ENCODE data around the gene FLT4. TPM values are rescaled to one million over a fixed set of nuclear protein-coding genes. Genes with fewer than 3 reads are reported as not detected.

The FLT4 gene
- polyA plus RNA-seq, 2 of the 4 experiments (the other 2 are of a cell fraction), result 2.0 to 2.6 TPM

GRCh38 chr5:180613814-180614188 lies 35.6 kb downstream of the FLT4 start:
- DNase-seq (ENCODE audit: low read depth in 1 of 2, low spot score in 1 of 2) (no peak), ATAC-seq (no peak), FAIRE-seq (no peak)
- H3K4me3 ChIP-seq, result no peak overlapping the region
- H3K4me2 ChIP-seq, result no peak overlapping the region
- POLR2A ChIA-PET, result interaction anchor here (0.6 kb wide), 1 partner anchor 96 kb away, joined by 4 read pairs; no protein-coding TSS in a partner anchor
- 58% methylated on average over 11 of the region's 11 CpGs for WGBS (ENCODE audit: missing lambda C conversion rate)
- H3K4me1 ChIP-seq, result no peaks in the 10 kb centered on the region
- no peak overlapping the region for H3K27ac ChIP-seq
- no peaks in the 10 kb centered on the region for H3K9me3 ChIP-seq
- CTCF ChIA-PET, result interaction anchor here (0.9 to 1.5 kb wide), 2 partner anchors 321 to 667 kb away, joined by 3 to 6 read pairs; no protein-coding TSS in a partner anchor
- TF ChIP-seq CHD2 (IDR thresholded peaks at IDR 0.05; ENCODE audit: low read length, partially characterized antibody), result no peak
- no peak for TF ChIP-seq POLR2A (IDR thresholded peaks at IDR 0.05; ENCODE audit: low read length)
- TF ChIP-seq RAD21 (conservative IDR thresholded peaks at IDR 0.05 in 1 of 2, IDR thresholded peaks at IDR 0.05 in 1 of 2), result no peak
- no peak for TF ChIP-seq GATA3 (IDR thresholded peaks at IDR 0.05; ENCODE audit: borderline replicate concordance)
- TF ChIP-seq FOSB (CRISPR knock-in tag; IDR thresholded peaks at IDR 0.05), result no peak
- no peak for TF ChIP-seq HEYL (CRISPR knock-in tag; IDR thresholded peaks at IDR 0.05)
- TF ChIP-seq NR3C1 (IDR thresholded peaks at IDR 0.05), result no peak
- TF ChIP-seq MAFK (IDR thresholded peaks at IDR 0.05; ENCODE audit: partially characterized antibody), result no peak
- TF ChIP-seq, protein P1, sequence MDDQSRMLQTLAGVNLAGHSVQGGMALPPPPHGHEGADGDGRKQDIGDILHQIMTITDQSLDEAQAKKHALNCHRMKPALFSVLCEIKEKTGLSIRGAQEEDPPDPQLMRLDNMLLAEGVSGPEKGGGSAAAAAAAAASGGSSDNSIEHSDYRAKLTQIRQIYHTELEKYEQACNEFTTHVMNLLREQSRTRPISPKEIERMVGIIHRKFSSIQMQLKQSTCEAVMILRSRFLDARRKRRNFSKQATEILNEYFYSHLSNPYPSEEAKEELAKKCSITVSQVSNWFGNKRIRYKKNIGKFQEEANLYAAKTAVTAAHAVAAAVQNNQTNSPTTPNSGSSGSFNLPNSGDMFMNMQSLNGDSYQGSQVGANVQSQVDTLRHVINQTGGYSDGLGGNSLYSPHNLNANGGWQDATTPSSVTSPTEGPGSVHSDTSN (IDR thresholded peaks at IDR 0.05), result no peak
- TF ChIP-seq POLR2AphosphoS2 (conservative IDR thresholded peaks at IDR 0.05; ENCODE audit: low read length), result no peak
- TF ChIP-seq HES2 (IDR thresholded peaks at IDR 0.05), result no peak
- TF ChIP-seq ZC3H11A (IDR thresholded peaks at IDR 0.05), result no peak
- no peak for TF ChIP-seq ESRRA (IDR thresholded peaks at IDR 0.05; ENCODE audit: borderline replicate concordance, low read length)
- TF ChIP-seq JUN (IDR thresholded peaks at IDR 0.05), result no peak
- no peak for TF ChIP-seq ZNF302 (CRISPR knock-in tag; IDR thresholded peaks at IDR 0.05)
- TF ChIP-seq PHF8 (IDR thresholded peaks at IDR 0.05; ENCODE audit: borderline replicate concordance, low read depth), result no peak

DNA sequence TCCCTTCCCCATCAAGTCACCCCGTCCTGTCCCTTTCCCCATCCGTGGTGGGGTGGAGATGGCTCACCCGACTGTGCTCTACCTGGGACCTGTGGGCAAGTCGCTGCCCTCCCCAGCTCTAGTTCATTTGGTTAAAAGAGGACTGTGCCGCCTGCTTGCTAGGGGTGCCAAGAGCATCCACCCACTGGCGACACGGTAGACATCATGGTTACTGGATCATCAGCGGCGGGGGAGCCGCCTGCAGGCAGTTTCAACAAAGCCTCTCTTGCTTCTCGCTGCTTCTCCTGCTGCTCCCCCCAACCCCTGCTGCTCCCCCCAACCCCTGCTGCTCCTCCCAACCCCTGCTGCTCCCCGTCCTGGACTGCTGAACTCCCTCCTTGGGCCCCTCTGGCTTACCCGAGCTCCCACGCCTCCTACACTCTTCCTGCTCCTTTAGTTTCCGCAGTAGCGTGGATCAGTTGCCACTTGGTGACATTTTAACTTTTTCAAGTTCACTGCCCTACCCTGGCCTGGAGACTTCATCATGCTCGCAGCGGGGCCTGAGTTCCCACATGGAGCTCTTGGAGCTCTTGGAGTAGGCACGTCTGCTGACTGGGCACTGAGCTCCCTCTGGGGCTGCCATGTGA lies 36.1 kb downstream of the FLT4 start:
- no peak for TF ChIP-seq RARB (CRISPR knock-in tag; IDR thresholded peaks at IDR 0.05)
- no peak for TF ChIP-seq ATOH8 (CRISPR knock-in tag; IDR thresholded peaks at IDR 0.05; ENCODE audit: low read depth)
- TF ChIP-seq CBX2 (IDR thresholded peaks at IDR 0.05; ENCODE audit: borderline replicate concordance, low read depth), result no peak
- no peak for TF ChIP-seq CEBPB (IDR thresholded peaks at IDR 0.05)
- TF ChIP-seq, protein P2, sequence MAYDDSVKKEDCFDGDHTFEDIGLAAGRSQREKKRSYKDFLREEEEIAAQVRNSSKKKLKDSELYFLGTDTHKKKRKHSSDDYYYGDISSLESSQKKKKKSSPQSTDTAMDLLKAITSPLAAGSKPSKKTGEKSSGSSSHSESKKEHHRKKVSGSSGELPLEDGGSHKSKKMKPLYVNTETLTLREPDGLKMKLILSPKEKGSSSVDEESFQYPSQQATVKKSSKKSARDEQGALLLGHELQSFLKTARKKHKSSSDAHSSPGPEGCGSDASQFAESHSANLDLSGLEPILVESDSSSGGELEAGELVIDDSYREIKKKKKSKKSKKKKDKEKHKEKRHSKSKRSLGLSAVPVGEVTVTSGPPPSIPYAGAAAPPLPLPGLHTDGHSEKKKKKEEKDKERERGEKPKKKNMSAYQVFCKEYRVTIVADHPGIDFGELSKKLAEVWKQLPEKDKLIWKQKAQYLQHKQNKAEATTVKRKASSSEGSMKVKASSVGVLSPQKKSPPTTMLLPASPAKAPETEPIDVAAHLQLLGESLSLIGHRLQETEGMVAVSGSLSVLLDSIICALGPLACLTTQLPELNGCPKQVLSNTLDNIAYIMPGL (CRISPR knock-in tag; IDR thresholded peaks at IDR 0.05; ENCODE audit: borderline replicate concordance), result no peak
- no peak for TF ChIP-seq RFX5 (IDR thresholded peaks at IDR 0.05)
- no peak for TF ChIP-seq JUNB (IDR thresholded peaks at IDR 0.05)
- no peak for TF ChIP-seq CHD2 (IDR thresholded peaks at IDR 0.05; ENCODE audit: low read length, partially characterized antibody)
- TF ChIP-seq, protein P3, sequence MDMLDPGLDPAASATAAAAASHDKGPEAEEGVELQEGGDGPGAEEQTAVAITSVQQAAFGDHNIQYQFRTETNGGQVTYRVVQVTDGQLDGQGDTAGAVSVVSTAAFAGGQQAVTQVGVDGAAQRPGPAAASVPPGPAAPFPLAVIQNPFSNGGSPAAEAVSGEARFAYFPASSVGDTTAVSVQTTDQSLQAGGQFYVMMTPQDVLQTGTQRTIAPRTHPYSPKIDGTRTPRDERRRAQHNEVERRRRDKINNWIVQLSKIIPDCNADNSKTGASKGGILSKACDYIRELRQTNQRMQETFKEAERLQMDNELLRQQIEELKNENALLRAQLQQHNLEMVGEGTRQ (IDR thresholded peaks at IDR 0.05), result no peak
- TF ChIP-seq KDM5A (IDR thresholded peaks at IDR 0.05), result no peak
- TF ChIP-seq JUN (IDR thresholded peaks at IDR 0.05), result no peak
- no peak for TF ChIP-seq ESRRA (IDR thresholded peaks at IDR 0.05; ENCODE audit: borderline replicate concordance, low read length)
- no peak for TF ChIP-seq EHMT2 (IDR thresholded peaks at IDR 0.05; ENCODE audit: low read depth)
- no peak for TF ChIP-seq POLR2A (IDR thresholded peaks at IDR 0.05; ENCODE audit: low read length)
- no peak overlapping the region for H3K4me2 ChIP-seq
- ChIA-PET CTCF (interaction anchor here (0.6 to 1.6 kb wide), 4 partner anchors 25 to 320 kb away, joined by 3 to 6 read pairs (median 4); no protein-coding TSS in a partner anchor), POLR2A (interaction anchor here (0.6 kb wide), 1 partner anchor 96 kb away, joined by 4 read pairs; no protein-coding TSS in a partner anchor)
- DNase-seq (ENCODE audit: low read depth in 1 of 2, low spot score in 1 of 2) (no peak), FAIRE-seq (no peak), ATAC-seq (no peak)
- 83% methylated on average over 18 of the region's 19 CpGs for whole genome bisulfite sequencing (ENCODE audit: missing lambda C conversion rate)
- no peak overlapping the region for H3K4me3 ChIP-seq
- no peak overlapping the region for H3K27ac ChIP-seq
- H3K4me1 ChIP-seq, result no peaks in the 10 kb centered on the region
- H3K9me3 ChIP-seq, result no peaks in the 10 kb centered on the region

Data from A549 (cell line).